ENCODE measurements around the gene SMPX.

Gene SMPX

GRCh38 chrX:21657318-21658151 is 100.4 kb downstream of the SMPX start:
- peak; percentile 5 for DNase-seq (ENCODE audit: low spot score)

DNA sequence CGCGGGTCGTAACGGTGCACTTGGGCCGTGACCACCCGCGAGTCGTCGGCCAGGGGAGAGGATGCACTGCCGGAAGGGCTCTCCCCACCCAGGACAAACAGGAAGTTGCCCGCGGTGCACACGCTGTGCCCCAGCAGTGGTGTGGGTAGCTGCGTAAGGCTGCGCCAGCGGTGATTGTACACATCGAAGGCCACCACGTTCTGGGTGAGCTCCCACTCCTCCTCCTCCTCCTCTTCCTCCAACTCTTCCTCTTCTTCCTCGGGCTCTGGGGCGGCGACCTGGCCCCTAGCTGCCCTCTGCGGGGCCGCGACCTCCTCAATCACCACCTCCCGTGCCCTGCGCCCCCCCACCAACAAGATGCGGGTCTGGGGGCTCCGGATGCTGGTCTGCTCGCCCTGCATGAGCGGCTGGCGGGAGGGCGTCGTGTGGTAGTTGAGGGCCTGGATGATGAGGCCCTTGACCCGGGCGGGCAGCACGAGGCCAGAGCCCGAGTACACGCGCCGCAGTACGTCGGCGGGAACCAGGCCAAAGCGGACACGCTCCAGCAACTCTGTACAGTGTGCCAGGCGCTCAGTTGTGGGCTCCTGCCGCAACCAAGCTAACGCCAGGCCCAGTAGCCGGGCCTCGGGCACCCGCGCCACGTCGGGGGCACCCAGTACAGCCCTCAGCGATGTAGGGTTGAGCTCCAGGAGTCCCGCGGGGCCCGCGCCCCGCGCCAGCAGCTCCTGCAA is 101.2 kb downstream of the SMPX start:
- no peak for DNase-seq (ENCODE audit: low spot score)
